HG03097 (cell line): Measurements from ENCODE around the gene VGF.
A peak's percentile ranks its signal among the peaks of the same experiment; 100 is the strongest.
"Not testable (repeated sequence)": the region's sequence is repeated elsewhere in the genome, so short reads cannot be mapped to it uniquely, and the experiment has no call there.

Experiments used
- ATAC-seq: cut with Tn5 transposase; IDR thresholded peaks from one replicate; pipeline ENCODE4 v1.9.1; 2021; ENCODE audit not compliant: unreplicated experiment, low FRiP score

VGF gene

GRCh38 chr7:101140339-101140699 is 25.1 kb downstream of the VGF start:
- ATAC-seq, result no peak

GRCh38 chr7:101138213-101138870 is 27.0 kb downstream of the VGF start:
- peak; percentile 59 for ATAC-seq

- no peak for ATAC-seq
These were observed 27.6 kb downstream of the VGF start for GRCh38 chr7:101137651-101138212.

GRCh38 chr7:101134399-101134980 is 30.9 kb downstream of the VGF start:
- no peak for ATAC-seq

- ATAC-seq, result no peak
These were observed 31.6 kb downstream of the VGF start for GRCh38 chr7:101133621-101134398.

GRCh38 chr7:101132626-101133600 is 32.5 kb downstream of the VGF start:
- not testable (repeated sequence) for ATAC-seq

- ATAC-seq, result no peak
These were observed 35.7 kb downstream of the VGF start for GRCh38 chr7:101129603-101130117.

- no peak for ATAC-seq
These were observed 37.1 kb downstream of the VGF start for GRCh38 chr7:101128040-101128834.

GRCh38 chr7:101127460-101128039 is 37.8 kb downstream of the VGF start:
- no peak for ATAC-seq

GRCh38 chr7:101126651-101127459 is 38.5 kb downstream of the VGF start, which contains the start of gene SERPINE1:
Gene SERPINE1, plus strand, starts transcription at chr7:101127104. Its CDS starts 1,290 bp downstream, at chr7:101128394.
- peak; percentile 34 for ATAC-seq

GRCh38 chr7:101125989-101126650 is 39.2 kb downstream of the VGF start:
- peak; percentile 72 for ATAC-seq

- ATAC-seq, result no peak
These were observed 40.9 kb downstream of the VGF start for GRCh38 chr7:101124376-101125056.

GRCh38 chr7:101123703-101124068 is 41.7 kb downstream of the VGF start:
- no peak for ATAC-seq

- no peak for ATAC-seq
These were observed 42.3 kb downstream of the VGF start for GRCh38 chr7:101122933-101123702.

- no peak for ATAC-seq
These were observed 43.1 kb downstream of the VGF start for GRCh38 chr7:101121991-101122932.
